ENCODE results near the gene PARD3B.

The PARD3B gene

DNA sequence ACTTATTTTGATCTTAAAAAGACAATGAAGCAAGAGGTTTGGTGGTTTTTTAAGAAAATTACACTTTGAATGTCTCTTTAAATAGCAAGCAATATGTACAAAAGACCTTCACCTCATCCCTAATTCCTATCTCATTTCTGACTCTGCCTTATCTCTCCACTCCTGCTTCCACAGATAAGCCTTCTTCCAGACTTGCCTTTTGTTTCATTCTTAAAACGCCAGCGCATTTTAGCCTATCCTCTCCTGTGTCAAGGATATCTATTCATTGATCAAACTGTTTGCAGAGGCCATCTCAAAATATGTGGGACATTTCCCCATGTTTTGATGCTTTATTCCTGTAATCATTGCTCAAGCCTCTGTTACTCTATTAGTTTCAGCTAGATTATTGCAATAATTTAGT, 562.5 kb downstream of the PARD3B start:
- Histone ChIP-seq H3K4me1 (ENCODE audit: control insufficient read depth, low read length) (no peaks in the 10 kb centered on the region), H3F3A (ENCODE audit: control insufficient read depth, insufficient read depth) (no peaks in the 10 kb centered on the region), H4K20me1 (ENCODE audit: control insufficient read depth, insufficient read depth, low read depth, low read length) (no peaks in the 10 kb centered on the region), H3K9me2 (replicated peaks; ENCODE audit: control insufficient read depth, low read length) (no peaks in the 10 kb centered on the region), H3K79me2 (ENCODE audit: control insufficient read depth, low read length) (no peaks in the 10 kb centered on the region), H3K36me3 (ENCODE audit: control insufficient read depth, low read length) (no peaks in the 10 kb centered on the region), H3K27me3 (ENCODE audit: control insufficient read depth, low read length) (no peaks in the 10 kb centered on the region), H3K27ac (ENCODE audit: low read depth, low read length) (no peak overlapping the region), H3K4me3 (ENCODE audit: low read length) (no peak overlapping the region), H3K4me2 (ENCODE audit: low read length) (no peak overlapping the region), H3K9me3 (ENCODE audit: control insufficient read depth, insufficient read depth, low read length) (no peaks in the 10 kb centered on the region)
- no peak for TF ChIP-seq EZH2phosphoT487 (IDR thresholded peaks at IDR 0.05; ENCODE audit: borderline replicate concordance, low read length)
- TF ChIP-seq, protein P1, sequence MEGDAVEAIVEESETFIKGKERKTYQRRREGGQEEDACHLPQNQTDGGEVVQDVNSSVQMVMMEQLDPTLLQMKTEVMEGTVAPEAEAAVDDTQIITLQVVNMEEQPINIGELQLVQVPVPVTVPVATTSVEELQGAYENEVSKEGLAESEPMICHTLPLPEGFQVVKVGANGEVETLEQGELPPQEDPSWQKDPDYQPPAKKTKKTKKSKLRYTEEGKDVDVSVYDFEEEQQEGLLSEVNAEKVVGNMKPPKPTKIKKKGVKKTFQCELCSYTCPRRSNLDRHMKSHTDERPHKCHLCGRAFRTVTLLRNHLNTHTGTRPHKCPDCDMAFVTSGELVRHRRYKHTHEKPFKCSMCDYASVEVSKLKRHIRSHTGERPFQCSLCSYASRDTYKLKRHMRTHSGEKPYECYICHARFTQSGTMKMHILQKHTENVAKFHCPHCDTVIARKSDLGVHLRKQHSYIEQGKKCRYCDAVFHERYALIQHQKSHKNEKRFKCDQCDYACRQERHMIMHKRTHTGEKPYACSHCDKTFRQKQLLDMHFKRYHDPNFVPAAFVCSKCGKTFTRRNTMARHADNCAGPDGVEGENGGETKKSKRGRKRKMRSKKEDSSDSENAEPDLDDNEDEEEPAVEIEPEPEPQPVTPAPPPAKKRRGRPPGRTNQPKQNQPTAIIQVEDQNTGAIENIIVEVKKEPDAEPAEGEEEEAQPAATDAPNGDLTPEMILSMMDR (IDR thresholded peaks at IDR 0.05; ENCODE audit: low read depth, low read length, poor library complexity, severe bottlenecking), result no peak

DNA sequence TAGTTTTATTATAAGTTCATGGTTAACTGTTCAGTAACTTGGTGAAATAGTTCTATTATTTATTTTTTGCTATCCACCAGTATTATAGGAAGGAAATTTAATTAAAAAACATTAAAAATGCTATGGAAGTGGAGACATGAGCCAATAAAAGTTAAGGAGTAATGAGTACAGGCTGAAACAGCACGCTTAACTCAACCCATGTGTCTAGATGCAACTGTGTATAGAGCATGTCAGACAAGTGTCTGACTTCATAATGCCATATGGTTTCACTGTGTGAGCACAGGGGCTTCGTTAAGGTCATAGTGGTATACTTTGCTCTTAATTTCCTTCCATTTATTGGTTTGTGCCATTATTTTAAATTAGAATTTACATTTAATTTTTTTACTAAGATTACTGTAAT, 570.2 kb downstream of the PARD3B start:
- Histone ChIP-seq H3K4me3 (ENCODE audit: low read length) (no peak overlapping the region), H3K9me2 (replicated peaks; ENCODE audit: control insufficient read depth, low read length) (no peaks in the 10 kb centered on the region), H3K9me3 (ENCODE audit: control insufficient read depth, insufficient read depth, low read length) (no peaks in the 10 kb centered on the region), H3K27ac (ENCODE audit: low read depth, low read length) (no peak overlapping the region), H3K79me2 (ENCODE audit: control insufficient read depth, low read length) (no peaks in the 10 kb centered on the region), H3K27me3 (ENCODE audit: control insufficient read depth, low read length) (no peaks in the 10 kb centered on the region), H3K4me2 (ENCODE audit: low read length) (no peak overlapping the region), H3F3A (ENCODE audit: control insufficient read depth, insufficient read depth) (no peaks in the 10 kb centered on the region), H4K20me1 (ENCODE audit: control insufficient read depth, insufficient read depth, low read depth, low read length) (no peaks in the 10 kb centered on the region), H3K36me3 (ENCODE audit: control insufficient read depth, low read length) (no peaks in the 10 kb centered on the region), H3K4me1 (ENCODE audit: control insufficient read depth, low read length) (no peaks in the 10 kb centered on the region)
- TF ChIP-seq, protein P1 (IDR thresholded peaks at IDR 0.05; ENCODE audit: low read depth, low read length, poor library complexity, severe bottlenecking), result no peak
- no peak for TF ChIP-seq EZH2phosphoT487 (IDR thresholded peaks at IDR 0.05; ENCODE audit: borderline replicate concordance, low read length)

- no peak overlapping the region for H3K4me3 ChIP-seq (ENCODE audit: low read length)
- no peak overlapping the region for H3K27ac ChIP-seq (ENCODE audit: low read depth, low read length)
- no peaks in the 10 kb centered on the region for H3K36me3 ChIP-seq (ENCODE audit: control insufficient read depth, low read length)
- H3K27me3 ChIP-seq (ENCODE audit: control insufficient read depth, low read length), result no peaks in the 10 kb centered on the region
- no peaks in the 10 kb centered on the region for H3K79me2 ChIP-seq (ENCODE audit: control insufficient read depth, low read length)
- H3K9me3 ChIP-seq (ENCODE audit: control insufficient read depth, insufficient read depth, low read length), result no peaks in the 10 kb centered on the region
- TF ChIP-seq, protein P1 (IDR thresholded peaks at IDR 0.05; ENCODE audit: low read depth, low read length, poor library complexity, severe bottlenecking), result no peak
- no peak for TF ChIP-seq EZH2phosphoT487 (IDR thresholded peaks at IDR 0.05; ENCODE audit: borderline replicate concordance, low read length)
- no peak overlapping the region for H3K4me2 ChIP-seq (ENCODE audit: low read length)
- no peaks in the 10 kb centered on the region for H3K4me1 ChIP-seq (ENCODE audit: control insufficient read depth, low read length)
- H3F3A ChIP-seq (ENCODE audit: control insufficient read depth, insufficient read depth), result no peaks in the 10 kb centered on the region
- no peaks in the 10 kb centered on the region for H3K9me2 ChIP-seq (replicated peaks; ENCODE audit: control insufficient read depth, low read length)
- no peaks in the 10 kb centered on the region for H4K20me1 ChIP-seq (ENCODE audit: control insufficient read depth, insufficient read depth, low read depth, low read length)
Measured at GRCh38 chr2:205117125-205117524, 571.9 kb downstream of the PARD3B start.

DNA sequence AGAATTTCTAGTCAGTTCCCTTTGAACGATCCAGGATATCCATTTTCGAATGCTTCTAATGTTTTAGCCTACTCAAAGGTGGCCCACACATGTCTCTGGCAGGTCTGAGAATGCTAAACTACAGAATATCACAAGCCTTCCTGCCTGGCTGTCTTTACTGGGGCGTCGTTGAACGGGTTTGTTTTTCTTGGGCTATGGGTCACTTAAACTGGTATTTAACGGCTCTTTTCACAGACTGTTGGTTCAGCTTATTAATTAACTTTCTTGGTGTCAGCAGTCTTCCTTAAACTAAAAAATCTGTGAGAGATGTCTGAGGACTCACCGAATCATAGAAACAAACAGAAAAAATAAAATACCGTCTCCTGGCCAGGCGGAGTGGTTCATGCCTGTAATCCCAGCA, 573.9 kb downstream of the PARD3B start:
- Histone ChIP-seq H3K27me3 (ENCODE audit: control insufficient read depth, low read length) (no peaks in the 10 kb centered on the region), H3K79me2 (ENCODE audit: control insufficient read depth, low read length) (no peaks in the 10 kb centered on the region), H3K9me3 (ENCODE audit: control insufficient read depth, insufficient read depth, low read length) (no peaks in the 10 kb centered on the region), H4K20me1 (ENCODE audit: control insufficient read depth, insufficient read depth, low read depth, low read length) (no peaks in the 10 kb centered on the region), H3K27ac (ENCODE audit: low read depth, low read length) (no peak overlapping the region), H3K4me1 (ENCODE audit: control insufficient read depth, low read length) (no peaks in the 10 kb centered on the region), H3K36me3 (ENCODE audit: control insufficient read depth, low read length) (no peaks in the 10 kb centered on the region), H3K4me2 (ENCODE audit: low read length) (no peak overlapping the region), H3F3A (ENCODE audit: control insufficient read depth, insufficient read depth) (no peaks in the 10 kb centered on the region), H3K9me2 (replicated peaks; ENCODE audit: control insufficient read depth, low read length) (no peaks in the 10 kb centered on the region), H3K4me3 (ENCODE audit: low read length) (no peak overlapping the region)
- TF ChIP-seq, protein P1 (IDR thresholded peaks at IDR 0.05; ENCODE audit: low read depth, low read length, poor library complexity, severe bottlenecking), result no peak
- no peak for TF ChIP-seq EZH2phosphoT487 (IDR thresholded peaks at IDR 0.05; ENCODE audit: borderline replicate concordance, low read length)
